Measurements from ENCODE around the gene EML6. TPM values are rescaled to one million over a fixed set of nuclear protein-coding genes. Genes with fewer than 3 reads are reported as not detected.
"Not testable (repeated sequence)": the region's sequence is repeated elsewhere in the genome, so short reads cannot be mapped to it uniquely, and the experiment has no call there.

Gene EML6
- total RNA-seq, 1 donor from 2014 or later, result 8.1 TPM

DNA sequence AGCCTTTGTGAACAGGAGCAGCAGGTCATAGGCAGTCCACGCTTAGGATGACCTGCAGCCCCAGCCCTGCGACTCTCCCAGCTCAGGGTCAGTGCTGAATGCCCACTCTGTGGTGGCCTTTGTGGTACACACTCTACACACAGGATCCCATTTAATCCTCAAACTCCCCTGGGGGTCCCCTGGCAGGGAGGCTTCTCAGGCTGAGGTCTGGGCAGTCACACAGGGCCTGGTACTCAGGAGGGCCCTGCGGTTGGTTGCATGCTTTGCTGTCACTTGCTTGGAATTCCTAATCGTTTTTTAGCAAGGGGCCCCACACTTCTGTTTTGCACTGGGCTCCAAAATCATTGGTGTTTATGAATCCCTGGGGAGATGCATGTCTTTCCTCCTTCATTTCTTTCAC is 113.0 kb downstream of the EML6 start:
- TF ChIP-seq CTCF (conservative IDR thresholded peaks at IDR 0.05), result no peak
- H3K27me3 Mint-ChIP-seq, result no peaks in the 10 kb centered on the region
- no peaks in the 10 kb centered on the region for H3K4me1 Mint-ChIP-seq (ENCODE audit: unreplicated experiment)
- no peaks in the 10 kb centered on the region for H3K36me3 Mint-ChIP-seq
- H3K4me3 Mint-ChIP-seq, result no peak overlapping the region
- no peaks in the 10 kb centered on the region for H3K9me3 Mint-ChIP-seq
- DNase-seq (ENCODE audit: extremely low spot score, unreplicated experiment), result no peak
- H3K27ac Mint-ChIP-seq, result no peak overlapping the region

GRCh38 chr2:54838585-54839035 is 115.1 kb downstream of the EML6 start:
- H3K27me3 Mint-ChIP-seq, result no peaks in the 10 kb centered on the region
- TF ChIP-seq CTCF (conservative IDR thresholded peaks at IDR 0.05), result peak; percentile 93
- DNase-seq (ENCODE audit: extremely low spot score, unreplicated experiment), result no peak
- H3K4me1 Mint-ChIP-seq (ENCODE audit: unreplicated experiment), result no peaks in the 10 kb centered on the region
- no peak overlapping the region for H3K4me3 Mint-ChIP-seq
- no peaks in the 10 kb centered on the region for H3K9me3 Mint-ChIP-seq
- no peaks in the 10 kb centered on the region for H3K36me3 Mint-ChIP-seq
- H3K27ac Mint-ChIP-seq, result no peak overlapping the region

- TF ChIP-seq CTCF (conservative IDR thresholded peaks at IDR 0.05), result no peak
- no peak overlapping the region for H3K27ac Mint-ChIP-seq
- H3K27me3 Mint-ChIP-seq, result no peaks in the 10 kb centered on the region
- H3K4me3 Mint-ChIP-seq, result no peak overlapping the region
- H3K4me1 Mint-ChIP-seq (ENCODE audit: unreplicated experiment), result no peaks in the 10 kb centered on the region
- DNase-seq (ENCODE audit: extremely low spot score, unreplicated experiment), result no peak
- H3K36me3 Mint-ChIP-seq, result no peaks in the 10 kb centered on the region
- no peaks in the 10 kb centered on the region for H3K9me3 Mint-ChIP-seq
These were observed 116.2 kb downstream of the EML6 start for GRCh38 chr2:54839461-54840255.

DNA sequence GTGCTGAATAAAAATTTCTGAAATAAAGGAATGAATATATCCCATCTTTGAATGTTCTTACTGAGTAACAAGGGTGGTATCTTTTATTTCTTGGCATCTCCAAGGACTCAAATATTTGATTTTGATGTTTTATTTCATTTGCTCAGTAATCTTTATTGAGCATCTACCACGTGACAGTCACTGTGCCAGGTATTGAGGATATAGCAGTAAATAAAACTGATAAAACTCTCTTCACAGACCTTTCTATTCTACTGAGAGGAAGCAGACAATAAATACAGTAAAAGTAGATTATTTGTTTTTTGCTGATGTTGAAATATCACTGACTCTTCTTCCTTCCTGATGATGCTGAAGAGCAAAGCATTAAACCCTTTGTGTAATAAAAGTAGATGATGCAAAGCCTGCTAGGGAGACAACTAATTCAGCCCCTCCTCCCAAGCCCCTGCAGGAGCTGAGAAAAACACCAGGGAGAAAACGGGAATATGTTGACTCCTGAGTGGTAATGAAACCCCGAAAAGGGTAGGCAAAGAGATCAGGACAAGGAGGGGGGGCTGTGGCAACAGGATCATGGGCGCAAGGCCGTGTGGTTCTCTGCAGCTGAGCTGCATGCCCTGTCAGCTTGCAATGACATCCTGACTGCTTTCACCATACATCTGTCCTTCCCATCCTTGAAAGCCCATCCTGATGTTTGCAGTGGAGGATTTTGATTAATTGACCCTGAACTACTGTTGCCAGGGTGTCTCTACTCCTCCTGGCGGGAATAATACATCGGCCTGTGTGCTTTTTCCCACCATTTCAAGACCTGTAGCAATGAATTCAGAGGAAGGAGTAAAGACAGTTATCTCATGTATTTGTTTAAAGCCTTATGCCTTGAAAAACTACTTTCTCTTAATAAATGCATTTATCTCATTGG is 117.4 kb downstream of the EML6 start:
- Mint-ChIP-seq H3K27me3 (no peaks in the 10 kb centered on the region), H3K4me3 (no peak overlapping the region), H3K36me3 (no peaks in the 10 kb centered on the region), H3K4me1 (ENCODE audit: unreplicated experiment) (no peaks in the 10 kb centered on the region), H3K27ac (no peak overlapping the region), H3K9me3 (no peaks in the 10 kb centered on the region)
- no peak for TF ChIP-seq CTCF (conservative IDR thresholded peaks at IDR 0.05)
- no peak for DNase-seq (ENCODE audit: extremely low spot score, unreplicated experiment)

DNA sequence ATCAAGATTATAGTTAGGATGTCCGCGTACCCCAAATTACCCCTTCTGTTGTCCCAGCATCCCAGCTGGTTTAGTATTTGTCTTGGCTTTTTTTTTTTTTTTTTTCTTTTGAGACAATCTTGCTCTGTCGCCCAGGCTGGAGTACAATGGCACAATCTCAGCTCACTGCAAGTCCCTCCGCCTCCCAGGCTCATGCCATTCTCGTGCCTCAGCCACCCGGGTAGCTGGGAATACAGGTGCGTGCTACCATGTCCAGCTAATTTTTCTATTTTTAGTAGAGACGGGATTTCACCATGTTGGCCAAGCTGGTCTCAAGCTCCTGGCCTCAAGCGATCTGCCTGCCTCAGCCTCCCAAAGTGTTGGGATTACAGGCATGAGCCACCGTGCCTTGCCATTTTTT is 118.0 kb downstream of the EML6 start:
- not testable (repeated sequence) for H3K27me3 Mint-ChIP-seq; H3K36me3 Mint-ChIP-seq; DNase-seq (ENCODE audit: extremely low spot score, unreplicated experiment); H3K27ac Mint-ChIP-seq; H3K4me1 Mint-ChIP-seq (ENCODE audit: unreplicated experiment); H3K9me3 Mint-ChIP-seq; H3K4me3 Mint-ChIP-seq

DNA sequence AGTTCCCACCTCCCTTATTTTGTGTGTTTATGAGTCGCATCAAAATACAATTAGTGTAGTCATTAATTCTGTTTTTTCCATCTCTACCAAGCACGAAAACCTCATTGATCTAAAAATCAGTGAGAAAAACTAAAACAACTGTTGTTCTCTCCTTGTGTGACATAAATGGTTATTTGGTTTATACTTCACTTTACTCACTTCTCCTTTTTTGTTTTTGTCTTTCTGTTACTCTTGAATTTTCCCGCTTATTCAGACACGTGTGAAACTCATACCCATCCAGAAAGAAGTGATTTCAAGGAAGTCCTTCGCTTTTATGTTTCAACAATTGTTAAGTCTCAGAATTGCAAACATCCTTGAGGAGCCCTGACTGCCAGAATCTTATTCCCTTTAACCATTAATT is 121.6 kb downstream of the EML6 start:
- H3K27ac Mint-ChIP-seq, result no peak overlapping the region
- H3K4me3 Mint-ChIP-seq, result no peak overlapping the region
- TF ChIP-seq CTCF (conservative IDR thresholded peaks at IDR 0.05), result no peak
- H3K27me3 Mint-ChIP-seq, result no peaks in the 10 kb centered on the region
- no peaks in the 10 kb centered on the region for H3K9me3 Mint-ChIP-seq
- H3K36me3 Mint-ChIP-seq, result no peaks in the 10 kb centered on the region
- no peaks in the 10 kb centered on the region for H3K4me1 Mint-ChIP-seq (ENCODE audit: unreplicated experiment)
- no peak for DNase-seq (ENCODE audit: extremely low spot score, unreplicated experiment)
